SU-DHL-6 (cell line): ENCODE data around the gene CYP26B1.

Experiments
- H2AFZ ChIP-seq: fragments of 200-600 bp; sonication (generic); 2 replicates; pipeline ENCODE4 v1.6.1; 2014; ENCODE audit warnings: low read depth, mild to moderate bottlenecking, moderate library complexity, mixed read lengths, antibody characterized with exemption, low read length; ENCODE audit not compliant: severe bottlenecking
- H3F3A ChIP-seq: fragments of 200-600 bp; shearing (Covaris generic); 2 replicates; pipeline ENCODE4 v1.6.0; 2016; ENCODE audit warnings: antibody characterized with exemption, mild to moderate bottlenecking; ENCODE audit not compliant: insufficient read depth
- H3K27ac ChIP-seq: fragments of 200-600 bp; sonication (generic); 2 replicates; pipeline ENCODE4 v1.5.1; 2016; ENCODE audit warnings: low read depth, mild to moderate bottlenecking, low read length, moderate library complexity, mixed read lengths
- H3K27me3 ChIP-seq: fragments of 200-600 bp; sonication (generic), shearing (Covaris generic); 2 replicates; pipeline ENCODE4 v1.6.0; 2014; ENCODE audit warnings: mild to moderate bottlenecking, low read length
- H3K36me3 ChIP-seq: fragments of 200-600 bp; sonication (generic); 2 replicates; pipeline ENCODE4 v1.6.1; 2014; ENCODE audit warnings: mild to moderate bottlenecking, low read length, mixed read lengths
- H3K4me2 ChIP-seq: fragments of 300-600, 200-600 bp; shearing (Covaris generic), sonication (generic); 2 replicates; pipeline ENCODE4 v1.6.0; 2014; ENCODE audit warnings: low read length, low read depth, mild to moderate bottlenecking; ENCODE audit not compliant: poor library complexity, severe bottlenecking
- H3K4me3 ChIP-seq: fragments of 200-600 bp; sonication (generic); 2 replicates; pipeline ENCODE4 v1.5.1; 2014; ENCODE audit warnings: antibody characterized with exemption, low read length, mild to moderate bottlenecking, mixed read lengths; ENCODE audit not compliant: insufficient read depth, poor library complexity, severe bottlenecking
- H3K79me2 ChIP-seq: fragments of 200-600 bp; sonication (generic); 2 replicates; pipeline ENCODE4 v1.6.1; 2014; ENCODE audit warnings: mild to moderate bottlenecking, low read length, moderate library complexity; ENCODE audit not compliant: insufficient read depth
- H3K9ac ChIP-seq: fragments of 200-600 bp; sonication (generic); 2 replicates; pipeline ENCODE4 v1.7.0; 2014; ENCODE audit warnings: mild to moderate bottlenecking, low read length
- H3K9me2 ChIP-seq: fragments of 200-600 bp; sonication (generic); replicated peaks from 2 replicates; pipeline ENCODE4 v1.6.1; 2014; ENCODE audit warnings: low read length; ENCODE audit not compliant: insufficient read depth
- H3K9me3 ChIP-seq: fragments of 200-600 bp; sonication (generic); 2 replicates; pipeline ENCODE4 v1.6.1; 2014; ENCODE audit warnings: low read length, mixed read lengths; ENCODE audit not compliant: insufficient read depth
- H4K20me1 ChIP-seq: fragments of 200-600 bp; sonication (generic); 2 replicates; pipeline ENCODE4 v1.6.1; 2014; ENCODE audit warnings: low read depth, mild to moderate bottlenecking, antibody characterized with exemption, low read length, moderate library complexity, mixed read lengths
- CTCF ChIP-seq: fragments of 200-600 bp; sonication (generic); IDR thresholded peaks from one replicate; pipeline ENCODE4 v1.5.1; 2017; ENCODE audit warnings: antibody characterized with exemption, mild to moderate bottlenecking, low read length, moderate library complexity; ENCODE audit not compliant: insufficient read depth, poor library complexity, severe bottlenecking
- EZH2phosphoT487 ChIP-seq: fragments of 200-600 bp; sonication (generic), shearing (Covaris generic); conservative IDR thresholded peaks from 2 replicates; pipeline ENCODE4 v1.6.1; 2018; ENCODE audit warnings: mild to moderate bottlenecking, antibody characterized with exemption, low read length, moderate library complexity, mixed read lengths

Gene CYP26B1

DNA sequence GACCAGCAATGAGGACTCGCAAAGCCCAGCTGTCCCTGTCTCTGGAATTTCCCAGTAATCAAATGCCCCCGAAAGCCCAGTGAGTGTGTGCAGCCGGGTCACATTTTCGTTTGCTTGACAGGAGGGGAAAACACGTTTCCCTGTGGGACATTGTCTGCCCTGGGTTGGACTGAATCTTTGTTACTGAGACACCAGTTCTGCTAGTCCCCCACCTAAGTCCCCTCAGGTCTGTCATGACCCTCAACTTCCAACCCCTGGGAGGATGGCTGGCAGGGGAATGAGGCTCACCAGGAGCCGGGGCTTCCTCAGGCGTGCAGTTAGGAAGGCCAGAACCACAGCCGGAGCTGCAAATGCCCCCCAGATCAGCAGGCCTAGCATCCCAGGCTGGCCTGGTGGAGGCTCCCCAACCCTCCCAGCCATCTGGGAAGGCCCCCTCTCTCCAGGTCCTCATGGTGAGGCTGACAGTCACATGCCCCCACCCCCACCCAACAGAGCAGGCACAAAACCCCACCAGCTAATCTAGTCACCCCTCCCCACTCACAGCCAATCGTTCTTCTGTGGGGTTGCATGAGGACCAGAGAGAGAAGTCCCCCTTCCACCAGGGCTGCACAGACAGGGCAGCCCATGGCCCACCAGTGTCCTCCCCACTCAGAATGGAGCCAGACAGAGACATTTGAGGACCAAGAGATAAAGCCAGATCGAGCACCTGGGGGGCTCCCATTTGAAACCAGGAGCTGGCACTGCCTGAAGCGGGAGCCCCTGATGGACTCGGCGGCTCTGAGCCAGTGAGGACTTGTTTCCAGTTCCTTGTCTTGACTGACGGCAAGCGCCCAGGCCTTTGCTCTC lies 33.6 kb downstream of the CYP26B1 start:
- H3K27ac ChIP-seq: no peak overlapping the region
- no peaks in the 10 kb centered on the region for H3K36me3 ChIP-seq
- no peaks in the 10 kb centered on the region for H3K9me2 ChIP-seq
- no peaks in the 10 kb centered on the region for H3K9me3 ChIP-seq
- H4K20me1 ChIP-seq: no peaks in the 10 kb centered on the region
- no peak overlapping the region for H3K4me2 ChIP-seq
- TF ChIP-seq EZH2phosphoT487 (no peak), CTCF (no peak)
- H3K9ac ChIP-seq: no peak overlapping the region
- no peak overlapping the region for H3K4me3 ChIP-seq
- H3K27me3 ChIP-seq: no peaks in the 10 kb centered on the region
- no peaks in the 10 kb centered on the region for H3K79me2 ChIP-seq
- no peak overlapping the region for H2AFZ ChIP-seq
- no peaks in the 10 kb centered on the region for H3F3A ChIP-seq

DNA sequence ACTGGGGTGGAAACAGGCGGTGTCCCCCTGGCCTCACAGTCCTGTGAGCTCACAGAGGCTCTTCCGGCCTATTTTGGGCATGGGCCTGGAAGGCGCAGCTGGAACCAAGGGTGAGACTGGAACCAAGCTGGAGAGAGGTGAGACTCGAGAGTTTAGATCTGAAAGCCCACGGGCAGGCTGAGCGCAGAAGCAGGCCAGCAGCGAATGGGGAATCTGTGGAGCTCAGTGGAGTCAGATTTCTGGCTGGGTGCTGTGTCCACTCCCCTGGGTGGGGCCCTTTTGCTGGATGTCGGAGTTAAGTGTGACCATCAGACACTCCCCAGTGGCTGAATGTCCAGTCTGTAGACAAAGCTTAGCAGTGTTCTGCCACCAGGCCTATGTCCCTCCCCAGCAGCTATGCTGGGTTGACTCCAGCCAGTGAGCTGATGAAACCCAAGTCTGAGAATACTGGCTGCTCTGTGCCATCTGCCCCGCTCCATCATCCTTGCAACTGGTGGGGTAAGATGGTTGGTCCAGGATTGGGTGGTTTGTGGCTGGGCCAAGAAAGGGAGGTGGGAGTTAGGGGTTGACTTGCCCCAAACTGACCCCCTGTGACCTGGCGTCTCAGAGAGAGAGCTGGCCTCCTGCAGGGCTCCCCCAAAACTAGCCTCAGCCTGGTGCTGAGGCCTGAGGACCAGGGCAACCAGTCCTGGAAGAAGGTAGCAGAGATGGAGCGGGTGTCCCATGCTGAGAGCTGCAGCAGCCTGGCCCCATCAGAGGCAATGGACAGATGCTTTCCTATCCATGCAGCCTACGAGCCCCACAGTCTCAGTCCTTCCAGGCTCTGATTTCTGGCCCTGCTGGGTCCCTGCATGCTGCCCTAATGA lies 34.4 kb downstream of the CYP26B1 start:
- H3K36me3 ChIP-seq: no peaks in the 10 kb centered on the region
- no peak overlapping the region for H2AFZ ChIP-seq
- H3K27ac ChIP-seq: no peak overlapping the region
- no peaks in the 10 kb centered on the region for H3F3A ChIP-seq
- no peaks in the 10 kb centered on the region for H4K20me1 ChIP-seq
- H3K4me2 ChIP-seq: no peak overlapping the region
- no peaks in the 10 kb centered on the region for H3K9me2 ChIP-seq
- H3K27me3 ChIP-seq: no peaks in the 10 kb centered on the region
- no peaks in the 10 kb centered on the region for H3K79me2 ChIP-seq
- no peak overlapping the region for H3K9ac ChIP-seq
- H3K9me3 ChIP-seq: no peaks in the 10 kb centered on the region
- TF ChIP-seq CTCF (no peak), EZH2phosphoT487 (no peak)
- H3K4me3 ChIP-seq: no peak overlapping the region

GRCh38 chr2:72112401-72112800 lies 35.3 kb downstream of the CYP26B1 start:
- Histone ChIP-seq H2AFZ (no peak overlapping the region), H3K27ac (no peak overlapping the region), H3K9me2 (no peaks in the 10 kb centered on the region), H3K36me3 (no peaks in the 10 kb centered on the region), H4K20me1 (no peaks in the 10 kb centered on the region), H3K79me2 (no peaks in the 10 kb centered on the region), H3K9ac (no peak overlapping the region), H3K4me2 (no peak overlapping the region), H3K4me3 (no peak overlapping the region), H3K9me3 (no peaks in the 10 kb centered on the region), H3F3A (no peaks in the 10 kb centered on the region), H3K27me3 (no peaks in the 10 kb centered on the region)
- no peak for TF ChIP-seq EZH2phosphoT487
- no peak for TF ChIP-seq CTCF
